A673 (cell line): ENCODE results near the gene C4orf50. TPM values are rescaled to one million over a fixed set of nuclear protein-coding genes. Genes with fewer than 3 reads are reported as not detected.

ENCODE experiments used
- BruUV-seq: library from RNA; stranded (reverse); fragments of 400-500 nt; replicated peaks from 2 replicates; lab custom pipeline; 2021; lab: Mats Ljungman, UMichigan
- CTCF ChIA-PET: fragments of 300-600 bp; sonication (Branson Sonifier 250); formaldehyde crosslinking; loops from one replicate; lab custom pipeline; 2022; ENCODE audit warnings: antibody characterized with exemption; lab: Charles Lee
- POLR2A ChIA-PET: fragments of 300-600 bp; sonication (Branson Sonifier 250); formaldehyde crosslinking; loops from one replicate; lab custom pipeline; 2022; ENCODE audit warnings: antibody characterized with exemption; ENCODE audit not compliant: low non-redundant PET; lab: Charles Lee
- DNase-seq: peaks from one replicate; pipeline ENCODE4 v3.0.0-alpha.2; 2015; ENCODE audit warnings: low spot score
- H3K27ac ChIP-seq: fragments of 200-600 bp; sonication (generic); 2 replicates; pipeline ENCODE4 v1.5.1; 2016; ENCODE audit warnings: mixed run types, low read depth, mild to moderate bottlenecking, mixed read lengths, antibody characterized with exemption, low read length; ENCODE audit not compliant: poor library complexity, severe bottlenecking
- H3K27me3 ChIP-seq: fragments of 200-600 bp; sonication (generic); replicated peaks from 2 replicates; pipeline ENCODE4 v1.6.1; 2017; ENCODE audit warnings: mixed run types, low read depth, mild to moderate bottlenecking, mixed read lengths, antibody characterized with exemption, low read length; ENCODE audit not compliant: insufficient read depth, poor library complexity
- H3K36me3 ChIP-seq: fragments of 200-600 bp; sonication (generic); 2 replicates; pipeline ENCODE4 v1.6.1; 2016; ENCODE audit warnings: mixed run types, mild to moderate bottlenecking, mixed read lengths, antibody characterized with exemption, low read length; ENCODE audit not compliant: insufficient read depth, poor library complexity, severe bottlenecking
- H3K4me1 ChIP-seq: fragments of 200-600 bp; sonication (generic); 2 replicates; pipeline ENCODE4 v1.6.1; 2017; ENCODE audit warnings: mixed run types, mild to moderate bottlenecking, mixed read lengths, antibody characterized with exemption, low read length; ENCODE audit not compliant: insufficient read depth, poor library complexity, severe bottlenecking
- H3K4me3 ChIP-seq: fragments of 200-600 bp; sonication (generic); 2 replicates; pipeline ENCODE4 v1.5.1; 2016; ENCODE audit warnings: low read depth, mixed run types, mild to moderate bottlenecking, mixed read lengths, low read length; ENCODE audit not compliant: poor library complexity, severe bottlenecking
- H3K9me3 ChIP-seq: fragments of 200-600 bp; sonication (generic); 2 replicates; pipeline ENCODE4 v1.6.1; 2016; ENCODE audit warnings: mixed run types, low read depth, mild to moderate bottlenecking, mixed read lengths, antibody characterized with exemption, low read length; ENCODE audit not compliant: poor library complexity, severe bottlenecking
- EZH2 ChIP-seq: fragments of 200-600 bp; sonication (generic); IDR thresholded peaks from 2 replicates; pipeline ENCODE4 v1.6.1; 2017; ENCODE audit warnings: borderline replicate concordance, low read depth, mild to moderate bottlenecking, mixed read lengths, antibody characterized with exemption, low read length; ENCODE audit not compliant: poor library complexity, severe bottlenecking
- intact Hi-C: fragments of 100-400 bp; cut with micrococcal nuclease; formaldehyde crosslinking; loops from one replicate; pipeline ENCODE4 v1.10.0; 2022; ENCODE audit not compliant: unreplicated experiment
- total RNA-seq: library from RNA; stranded (reverse); gene quantifications from 2 replicates; pipeline ENCODE4 v1.2.3, GENCODE V29; 2021
- TF ChIP-seq, protein P1 (sequence below): fragments of 300-800, 200-600 bp; sonication (generic); conservative IDR thresholded peaks from 2 replicates; pipeline ENCODE4 v1.5.1; 2017; ENCODE audit warnings: low read depth, mild to moderate bottlenecking, antibody characterized with exemption, low read length, moderate library complexity, mixed read lengths

C4orf50 gene
- total RNA-seq, 1 experiment from 2014 or later: not detected

DNA sequence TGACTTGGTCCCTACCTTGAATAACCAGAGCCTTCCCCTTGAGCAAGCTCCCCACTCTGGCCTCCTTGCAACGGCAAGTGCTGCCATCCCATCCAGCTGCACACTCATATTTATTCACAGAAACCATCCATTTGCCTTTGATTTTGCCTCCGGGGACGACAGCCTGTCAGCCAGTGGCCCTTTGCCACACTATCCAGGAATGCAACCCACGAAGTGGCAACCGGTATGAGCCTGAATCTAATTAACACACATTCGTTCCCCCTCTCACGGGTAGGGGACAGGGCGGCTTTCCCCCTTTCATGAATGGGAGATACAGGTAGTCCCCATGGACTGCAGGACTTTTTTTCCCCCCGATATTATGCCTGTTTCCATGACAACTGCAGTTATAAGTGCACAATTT lies 140.8 kb downstream of the C4orf50 start:
- no peaks in the 10 kb centered on the region for H3K27me3 ChIP-seq
- no peak for TF ChIP-seq EZH2
- TF ChIP-seq, protein P1, sequence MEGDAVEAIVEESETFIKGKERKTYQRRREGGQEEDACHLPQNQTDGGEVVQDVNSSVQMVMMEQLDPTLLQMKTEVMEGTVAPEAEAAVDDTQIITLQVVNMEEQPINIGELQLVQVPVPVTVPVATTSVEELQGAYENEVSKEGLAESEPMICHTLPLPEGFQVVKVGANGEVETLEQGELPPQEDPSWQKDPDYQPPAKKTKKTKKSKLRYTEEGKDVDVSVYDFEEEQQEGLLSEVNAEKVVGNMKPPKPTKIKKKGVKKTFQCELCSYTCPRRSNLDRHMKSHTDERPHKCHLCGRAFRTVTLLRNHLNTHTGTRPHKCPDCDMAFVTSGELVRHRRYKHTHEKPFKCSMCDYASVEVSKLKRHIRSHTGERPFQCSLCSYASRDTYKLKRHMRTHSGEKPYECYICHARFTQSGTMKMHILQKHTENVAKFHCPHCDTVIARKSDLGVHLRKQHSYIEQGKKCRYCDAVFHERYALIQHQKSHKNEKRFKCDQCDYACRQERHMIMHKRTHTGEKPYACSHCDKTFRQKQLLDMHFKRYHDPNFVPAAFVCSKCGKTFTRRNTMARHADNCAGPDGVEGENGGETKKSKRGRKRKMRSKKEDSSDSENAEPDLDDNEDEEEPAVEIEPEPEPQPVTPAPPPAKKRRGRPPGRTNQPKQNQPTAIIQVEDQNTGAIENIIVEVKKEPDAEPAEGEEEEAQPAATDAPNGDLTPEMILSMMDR: no peak
- ChIA-PET CTCF (no interaction called here), POLR2A (no interaction called here)
- H3K4me1 ChIP-seq: peaks cover 25% of the 10 kb centered on the region
- DNase-seq: no peak
- H3K4me3 ChIP-seq: no peak overlapping the region
- H3K36me3 ChIP-seq: no peaks in the 10 kb centered on the region
- no peaks in the 10 kb centered on the region for H3K9me3 ChIP-seq
- BruUV-seq: no TSS peak
- no peak overlapping the region for H3K27ac ChIP-seq
- intact Hi-C loops: no loop called here

GRCh38 chr4:5874811-5875449 lies 143.3 kb downstream of the C4orf50 start:
- no peak for TF ChIP-seq EZH2
- TF ChIP-seq, protein P1: no peak
- CTCF ChIA-PET: interaction anchor here (0.6 kb wide), 1 partner anchor 10 kb away, joined by 4 read pairs; no protein-coding TSS in a partner anchor
- DNase-seq: peak; percentile 93

GRCh38 chr4:5870701-5871100 lies 147.5 kb downstream of the C4orf50 start:
- DNase-seq: peak; percentile 95
- no peaks in the 10 kb centered on the region for H3K27me3 ChIP-seq
- no peaks in the 10 kb centered on the region for H3K36me3 ChIP-seq
- H3K9me3 ChIP-seq: no peaks in the 10 kb centered on the region
- H3K4me3 ChIP-seq: peak overlapping the region; percentile 21
- ChIA-PET POLR2A (no interaction called here), CTCF (interaction anchor here (0.6 kb wide), 1 partner anchor 111 kb away, joined by 4 read pairs; no protein-coding TSS in a partner anchor)
- peak overlapping the region; percentile 91 for H3K27ac ChIP-seq
- TF ChIP-seq, protein P1: peak; percentile 40
- TF ChIP-seq EZH2: no peak
- peaks cover 44% of the 10 kb centered on the region for H3K4me1 ChIP-seq
- no TSS peak for BruUV-seq
- intact Hi-C loops: loop anchor here (2.0 kb wide), 1 partner anchor 110 kb away; no protein-coding TSS in a partner anchor

More at GRCh38 chr4:5874811-5875449, 143.3 kb downstream of the C4orf50 start:
- intact Hi-C loops: no loop called here
- no peak overlapping the region for H3K4me3 ChIP-seq
- H3K27ac ChIP-seq: peak overlapping the region; percentile 42
- peaks cover 36% of the 10 kb centered on the region for H3K4me1 ChIP-seq
- POLR2A ChIA-PET: no interaction called here
- no peaks in the 10 kb centered on the region for H3K9me3 ChIP-seq
- no peaks in the 10 kb centered on the region for H3K27me3 ChIP-seq
- no TSS peak for BruUV-seq
- H3K36me3 ChIP-seq: no peaks in the 10 kb centered on the region
